ENCODE measurements around the gene NEXMIF.
"Not testable (repeated sequence)": the region's sequence is repeated elsewhere in the genome, so short reads cannot be mapped to it uniquely, and the experiment has no call there.

The NEXMIF gene

DNA sequence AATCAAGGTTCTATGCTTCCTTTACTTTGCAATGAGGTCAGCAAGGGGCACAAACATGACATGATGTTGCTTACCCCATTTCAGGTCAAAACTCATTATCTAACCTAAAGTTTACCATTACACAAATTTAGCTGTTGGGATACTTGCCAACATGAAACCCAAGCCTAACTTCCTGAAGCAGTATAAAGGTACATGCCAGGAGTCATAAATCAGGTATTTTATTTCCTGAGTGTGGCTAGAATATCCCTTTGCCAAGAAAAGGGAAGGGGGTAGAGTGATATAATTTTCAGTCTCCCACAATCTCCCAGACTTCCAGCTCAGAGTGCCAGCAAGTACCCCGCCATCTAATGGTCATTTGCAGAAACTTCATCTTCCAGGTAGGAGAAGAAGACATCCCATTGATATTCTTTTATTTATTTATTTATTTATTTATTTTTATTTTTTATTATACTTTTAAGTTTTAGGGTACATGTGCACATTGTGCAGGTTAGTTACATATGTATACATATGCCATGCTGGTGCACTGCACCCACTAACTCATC is 136.6 kb downstream of the NEXMIF start:
- no peak for DNase-seq

DNA sequence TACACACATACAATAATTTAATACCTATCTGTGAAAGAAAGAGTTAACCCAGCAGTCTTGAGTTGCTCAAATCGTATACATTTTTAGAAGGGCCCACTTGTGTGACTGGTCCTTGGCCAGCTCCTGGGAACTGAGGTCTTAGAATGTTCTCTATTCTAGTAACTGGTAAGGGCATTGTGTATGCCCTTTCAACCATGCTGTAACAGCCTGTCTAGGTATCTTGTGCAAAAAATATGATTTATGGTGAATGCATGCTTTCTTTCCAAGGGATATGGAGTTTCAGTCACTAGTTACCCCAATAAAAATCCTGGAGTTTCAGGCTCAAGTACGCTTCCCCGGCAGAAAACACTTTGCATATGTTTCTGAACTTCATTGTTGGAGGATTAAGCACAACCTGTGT is 140.6 kb downstream of the NEXMIF start:
- DNase-seq = no peak

DNA sequence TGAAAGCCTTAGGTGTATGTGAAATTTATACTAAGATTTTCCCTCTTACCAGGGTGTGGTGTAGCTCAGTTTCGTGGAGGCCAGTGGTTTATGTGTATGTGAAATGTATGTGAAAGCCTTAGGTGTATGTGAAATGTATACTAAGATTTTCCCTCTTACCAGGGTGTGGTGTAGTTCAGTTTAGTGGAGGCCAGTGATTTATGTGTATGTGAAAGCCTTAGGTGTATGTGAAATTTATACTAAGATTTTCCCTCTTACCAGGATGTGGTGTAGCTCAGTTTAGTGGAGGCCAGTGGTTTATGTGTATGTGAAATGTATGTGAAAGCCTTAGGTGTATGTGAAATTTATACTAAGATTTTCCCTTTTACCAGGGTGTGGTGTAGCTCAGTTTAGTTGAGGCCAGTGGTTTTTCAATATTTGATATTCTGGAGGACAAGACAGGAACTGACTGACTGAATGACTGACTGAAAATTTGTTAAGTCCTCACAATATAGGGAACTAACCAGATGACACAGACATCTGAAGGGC is 143.7 kb downstream of the NEXMIF start:
- DNase-seq = no peak

GRCh38 chrX:74779175-74779574 is 146.1 kb downstream of the NEXMIF start:
- no peak for DNase-seq

DNA sequence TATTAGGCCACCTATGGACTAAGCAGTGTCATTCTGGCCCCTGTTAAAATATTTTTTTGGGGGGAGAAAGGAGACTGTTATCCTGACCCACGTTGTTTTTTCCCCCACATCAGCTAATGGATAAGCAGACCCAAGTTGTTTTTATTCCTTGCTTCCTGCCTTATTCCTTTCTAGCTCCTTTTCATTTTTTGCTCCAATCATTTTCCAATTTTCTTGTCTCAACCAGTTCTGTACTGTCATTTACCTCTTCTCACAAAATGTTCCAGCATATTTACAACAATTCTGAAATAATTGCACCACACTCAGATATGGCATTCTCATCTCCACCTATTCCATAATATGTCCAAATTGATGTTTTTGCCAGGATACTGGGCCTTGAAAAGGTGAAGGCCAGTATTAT is 150.3 kb downstream of the NEXMIF start:
- no peak for DNase-seq

DNA sequence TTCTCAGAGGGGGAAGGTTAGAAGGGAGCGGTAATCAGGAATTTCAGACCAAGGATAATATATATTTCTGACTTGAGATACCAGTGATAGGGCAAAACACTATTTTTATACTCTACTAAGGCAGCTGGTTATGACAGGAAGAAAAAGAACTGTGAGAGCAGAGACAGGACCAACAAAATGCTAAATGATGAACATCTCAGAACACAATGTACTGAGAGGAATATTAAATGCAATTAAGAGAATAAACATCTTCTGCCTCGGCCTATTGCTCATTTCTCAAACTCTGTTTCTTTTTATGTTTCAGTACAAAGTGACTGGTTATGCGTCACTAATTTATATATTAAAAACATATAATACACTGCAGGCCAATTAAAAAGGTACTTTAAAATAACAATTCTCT is 188.8 kb downstream of the NEXMIF start:
- no peak for DNase-seq

GRCh38 chrX:74705269-74705668 is 220.0 kb downstream of the NEXMIF start:
- no peak for DNase-seq

GRCh38 chrX:74701343-74701742 is 223.9 kb downstream of the NEXMIF start:
- DNase-seq = not testable (repeated sequence)

- no peak for DNase-seq
Measured at GRCh38 chrX:74684466-74684865, 240.8 kb downstream of the NEXMIF start.

Measured in GOT3 (cell line).